HG03520 (cell line): ENCODE data around the gene XAF1.
"Not testable (repeated sequence)": the region's sequence is repeated elsewhere in the genome, so short reads cannot be mapped to it uniquely, and the experiment has no call there.

Source experiments
- ATAC-seq: cut with Tn5 transposase; IDR thresholded peaks from one replicate; pipeline ENCODE4 v1.9.1; 2021; ENCODE audit warnings: mild to moderate bottlenecking, moderate library complexity; ENCODE audit not compliant: unreplicated experiment

Gene XAF1

DNA sequence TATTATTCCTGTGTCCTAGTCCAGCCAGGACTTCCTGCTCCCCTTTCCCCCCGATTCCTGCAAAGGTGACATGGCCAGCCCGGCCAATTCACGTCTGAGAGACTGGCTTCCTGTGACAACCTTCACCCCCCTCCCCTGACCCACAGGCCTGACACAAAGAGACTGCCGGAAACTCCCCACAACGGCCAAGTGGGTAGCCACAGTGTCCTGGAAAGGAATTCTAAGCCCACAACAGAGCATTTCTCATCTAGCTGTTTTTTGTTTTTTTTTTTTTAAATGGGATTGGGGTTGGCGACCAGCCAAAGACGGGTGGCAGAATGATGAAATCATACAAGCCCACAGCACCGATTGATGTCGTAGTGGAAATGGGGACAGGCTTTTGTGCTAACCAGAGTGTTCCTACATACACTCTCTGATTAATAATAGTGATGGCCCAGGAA, 2.8 kb upstream of the XAF1 start:
- ATAC-seq = no peak

DNA sequence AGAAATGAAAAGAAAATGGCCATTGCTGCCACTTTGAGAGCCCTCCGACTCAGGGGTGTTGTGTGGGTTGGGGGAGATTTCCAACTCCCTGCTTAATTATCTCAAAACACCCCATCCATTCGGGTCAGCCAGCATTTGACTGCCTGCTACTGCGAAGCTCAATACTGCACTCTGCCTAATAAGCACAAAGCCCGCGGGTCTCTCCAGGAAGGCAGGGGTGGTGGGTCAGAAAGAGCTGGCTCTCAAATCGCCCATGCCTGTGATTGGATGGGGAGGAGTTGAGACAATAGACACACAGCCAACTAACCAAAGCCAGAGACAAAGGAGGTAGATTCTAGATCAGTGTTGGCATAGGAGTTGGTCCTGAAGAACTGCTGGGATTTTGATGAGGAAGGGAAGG, 2.3 kb upstream of the XAF1 start:
- ATAC-seq = no peak

DNA sequence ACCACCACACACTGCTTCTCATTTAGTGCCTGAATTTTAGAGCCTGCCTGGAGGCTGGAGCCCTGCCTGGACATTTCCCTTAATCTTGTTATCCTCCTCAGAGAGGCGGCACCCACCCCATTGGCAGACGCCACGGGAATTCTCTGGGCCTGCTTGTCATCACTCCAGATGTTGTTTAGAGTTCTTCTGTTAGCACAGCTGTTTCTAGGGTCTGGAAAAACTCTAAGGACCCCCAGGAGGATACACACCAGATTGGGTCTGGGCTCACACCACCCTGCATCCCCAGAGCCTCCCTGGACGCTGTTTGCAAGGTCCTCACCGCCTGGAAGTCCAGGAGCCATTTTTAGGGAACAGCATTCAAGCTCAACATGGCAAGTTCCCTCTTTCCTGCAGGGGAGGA, 565 bp upstream of the XAF1 start:
- no peak for ATAC-seq

DNA sequence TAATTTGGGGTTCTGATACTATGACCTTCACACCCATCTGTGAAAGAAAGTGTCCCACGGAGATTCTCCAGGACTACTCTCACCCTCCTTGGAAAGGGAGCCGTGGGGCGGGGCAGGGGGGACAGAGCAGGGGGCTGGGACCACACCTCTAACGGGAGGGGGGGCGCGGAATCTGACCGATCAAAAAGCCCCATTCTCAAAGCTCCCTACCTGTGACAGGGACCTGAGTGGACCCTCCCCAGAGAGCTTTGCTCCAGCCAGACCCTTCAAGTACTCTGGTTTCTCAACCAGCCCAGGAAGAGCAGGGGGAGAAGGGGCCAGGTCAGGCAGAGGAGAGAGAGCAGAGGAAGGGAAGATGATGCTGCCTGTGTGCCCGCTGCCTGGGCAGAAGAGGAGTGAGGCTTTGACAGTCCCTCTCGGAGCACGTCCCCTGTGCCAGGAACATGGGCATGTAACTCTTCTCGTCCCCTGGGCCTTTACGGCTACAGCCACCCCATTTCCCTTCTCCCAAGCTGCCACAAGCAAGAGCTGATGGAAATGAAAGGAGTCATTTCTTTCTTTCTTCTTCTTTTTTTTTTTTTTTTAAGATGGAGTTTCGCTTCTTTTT, 682 bp downstream of the XAF1 start:
- no peak for ATAC-seq

DNA sequence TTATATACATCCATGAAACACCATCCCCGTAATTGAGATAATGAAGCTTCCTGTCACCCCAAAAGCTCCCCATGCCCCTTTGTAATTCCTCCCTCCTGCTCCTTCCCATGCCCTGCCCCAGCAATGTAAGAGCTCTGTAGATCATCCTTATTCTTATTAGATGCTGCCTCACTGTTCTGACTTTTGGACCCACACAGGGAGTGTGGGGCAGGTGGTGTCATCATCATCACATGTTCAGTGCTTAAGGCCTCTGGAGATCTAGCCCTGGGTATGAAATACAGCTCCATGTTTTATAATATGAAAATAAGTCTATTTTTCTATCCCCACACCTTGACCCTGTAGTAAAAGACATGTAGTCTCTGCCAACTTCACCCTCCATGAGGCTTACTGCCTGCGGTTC, 1.9 kb downstream of the XAF1 start:
- no peak for ATAC-seq

DNA sequence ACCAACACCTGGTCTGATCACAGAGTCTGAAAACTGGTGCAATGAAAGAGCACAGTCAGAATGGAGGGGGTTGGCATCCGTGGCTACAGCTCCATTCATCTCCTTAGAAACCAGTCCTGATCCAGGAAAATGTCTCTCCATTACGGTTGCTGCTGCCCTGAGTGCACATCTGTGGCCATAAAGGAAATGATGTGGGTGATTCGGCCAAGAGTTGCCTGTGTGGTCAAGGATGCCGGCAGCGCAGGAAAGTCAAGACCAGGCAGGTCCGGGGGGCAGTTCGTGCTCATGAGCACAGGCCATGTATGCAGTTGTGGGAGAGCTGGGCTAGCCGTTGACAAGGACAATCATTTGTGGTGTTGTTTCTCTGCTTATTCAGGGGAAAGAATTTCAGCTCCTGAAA, 5.9 kb downstream of the XAF1 start:
- no peak for ATAC-seq

DNA sequence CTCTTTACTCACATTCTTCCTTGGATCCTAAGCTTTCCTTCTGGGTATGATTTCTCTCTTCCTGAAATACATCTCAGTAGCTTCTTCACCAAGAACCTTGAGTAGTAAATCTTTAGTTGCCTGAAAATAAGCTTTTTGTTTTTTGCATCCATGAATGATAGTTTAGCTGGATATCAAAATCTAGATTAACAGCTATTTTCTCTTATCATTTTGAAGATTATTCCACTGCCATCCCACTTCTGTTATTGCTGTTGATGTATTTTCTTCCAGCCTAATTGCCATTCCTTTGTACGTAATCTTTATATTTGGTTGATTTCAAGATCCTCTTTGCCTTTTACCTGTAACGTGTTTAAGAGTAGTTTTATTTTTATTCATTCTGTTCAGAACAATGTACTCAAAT, 12.6 kb downstream of the XAF1 start:
- no peak for ATAC-seq

DNA sequence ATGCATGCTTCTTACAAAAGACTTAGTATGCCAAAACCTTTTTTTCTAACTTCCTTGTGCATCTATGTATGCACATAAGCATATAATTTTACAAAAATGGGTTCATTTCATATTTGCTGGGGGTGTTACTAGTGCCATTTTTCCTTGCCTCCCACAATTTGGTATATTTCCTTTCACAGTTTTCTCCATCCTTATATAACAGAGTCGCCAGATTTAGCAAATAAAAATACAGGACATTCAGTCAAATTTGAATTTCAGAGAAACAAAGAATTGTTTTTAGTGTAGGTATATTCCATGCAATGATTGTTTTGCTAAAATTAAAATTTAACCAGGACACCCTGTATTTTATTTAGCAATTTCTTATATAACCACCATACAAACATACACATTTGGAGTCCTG, 16.2 kb downstream of the XAF1 start:
- ATAC-seq = no peak

DNA sequence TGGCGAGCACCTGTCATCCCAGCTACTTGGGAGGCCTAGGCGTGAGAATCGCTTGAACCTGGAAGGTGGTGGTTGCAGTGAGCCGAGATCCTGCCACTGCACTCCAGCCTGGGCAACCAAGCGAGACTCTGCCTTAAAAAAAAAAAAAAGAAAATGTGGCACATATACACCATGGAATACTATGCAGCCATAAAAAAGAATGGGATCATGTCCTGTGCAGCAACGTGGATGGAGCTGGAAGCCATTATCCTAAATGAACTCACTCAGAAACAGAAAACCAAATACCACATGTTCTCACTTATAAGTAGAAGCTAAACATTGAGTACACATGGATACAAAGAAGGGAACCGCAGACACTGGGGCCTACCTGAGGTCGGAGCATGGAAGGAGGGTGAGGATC, 19.1 kb downstream of the XAF1 start:
- not testable (repeated sequence) for ATAC-seq

DNA sequence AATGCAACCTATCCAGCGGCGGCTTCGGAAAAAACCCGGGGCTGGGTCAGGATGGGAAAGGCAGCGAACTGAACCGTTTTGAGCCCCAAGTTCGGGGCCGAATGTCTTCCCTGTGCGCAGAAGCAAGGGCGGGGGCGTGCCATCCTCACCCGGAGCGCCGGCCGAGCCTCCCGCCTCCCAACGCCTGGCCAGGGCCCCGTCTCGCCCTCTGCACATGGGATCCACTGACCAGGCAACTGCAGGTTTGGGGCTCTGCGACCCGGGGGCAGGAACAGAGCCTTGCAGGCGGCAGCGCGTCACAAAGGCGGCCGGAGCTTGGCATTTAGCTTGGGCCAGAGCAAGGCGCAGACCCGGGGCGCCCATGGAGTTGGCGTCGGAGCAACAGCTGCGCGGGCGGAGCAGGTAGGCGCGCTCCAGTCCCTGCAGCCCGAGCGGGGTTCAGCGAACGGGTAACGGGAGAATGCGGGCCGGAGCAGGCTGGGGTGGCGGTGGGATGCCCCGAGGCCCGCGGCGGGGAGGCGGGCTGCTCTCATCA, 20.1 kb downstream of the XAF1 start, which contains the start of gene FBXO39:
Gene FBXO39, plus strand, starts transcription at position 345 of the 535 bp plus-strand sequence. CDS start 3,654 bp downstream, outside the sequence.
- no peak for ATAC-seq

DNA sequence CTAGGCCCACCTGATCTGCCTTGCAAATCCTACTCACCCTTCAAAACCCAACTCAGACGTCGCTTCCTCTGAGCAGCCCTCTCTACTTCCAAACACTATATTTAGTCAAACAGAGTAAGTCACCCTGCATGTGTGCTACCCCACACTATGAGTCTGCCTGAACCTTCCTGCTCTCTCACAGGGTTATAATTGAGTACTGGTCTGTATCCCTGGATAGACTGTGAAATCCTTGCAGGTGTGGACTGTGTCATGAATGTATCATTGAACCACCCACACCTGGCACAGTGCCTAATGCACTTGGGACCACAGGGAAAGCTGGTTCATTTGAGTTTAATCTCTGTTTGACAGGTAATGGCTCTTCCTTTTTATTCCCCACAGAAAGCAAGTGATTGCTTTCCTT, 23.6 kb downstream of the XAF1 start:
- ATAC-seq = no peak

DNA sequence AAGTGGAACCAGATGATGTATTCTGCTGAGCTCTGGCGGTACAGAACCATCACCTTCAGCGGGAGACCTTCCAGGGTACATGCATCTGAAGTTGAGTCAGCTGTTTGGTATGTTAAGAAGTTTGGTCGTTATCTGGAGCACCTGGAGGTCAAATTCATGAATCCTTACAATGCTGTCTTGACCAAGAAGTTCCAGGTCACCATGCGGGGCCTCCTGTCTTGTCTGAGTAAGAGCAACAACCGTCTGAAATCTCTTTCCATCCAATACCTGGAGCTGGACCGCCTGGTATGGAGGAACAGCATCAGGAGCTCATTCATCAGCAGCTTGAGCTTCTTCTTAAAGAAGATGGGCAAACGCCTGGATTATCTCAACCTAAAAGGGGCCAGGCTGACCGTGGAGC, 24.2 kb downstream of the XAF1 start:
- ATAC-seq = no peak

DNA sequence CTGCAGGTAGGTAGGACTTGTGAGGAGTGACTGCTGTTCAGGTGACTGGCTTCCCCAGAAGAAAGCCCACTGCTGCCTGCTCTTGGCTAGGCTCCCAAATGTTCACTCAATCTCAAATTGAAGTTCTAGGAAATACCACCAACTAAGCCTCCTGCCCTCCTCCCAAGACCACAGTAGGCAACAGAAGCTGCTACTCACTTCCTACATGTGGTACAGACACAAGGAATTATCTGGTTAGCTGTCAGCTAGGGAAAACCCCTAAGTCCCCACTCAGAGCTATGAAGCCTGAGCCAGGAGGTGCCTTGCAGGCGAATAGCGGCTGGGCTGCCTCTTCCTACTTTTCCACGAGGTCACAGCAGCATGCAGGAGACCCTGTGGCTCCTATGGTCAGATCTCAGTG, 25.0 kb downstream of the XAF1 start:
- ATAC-seq = no peak

DNA sequence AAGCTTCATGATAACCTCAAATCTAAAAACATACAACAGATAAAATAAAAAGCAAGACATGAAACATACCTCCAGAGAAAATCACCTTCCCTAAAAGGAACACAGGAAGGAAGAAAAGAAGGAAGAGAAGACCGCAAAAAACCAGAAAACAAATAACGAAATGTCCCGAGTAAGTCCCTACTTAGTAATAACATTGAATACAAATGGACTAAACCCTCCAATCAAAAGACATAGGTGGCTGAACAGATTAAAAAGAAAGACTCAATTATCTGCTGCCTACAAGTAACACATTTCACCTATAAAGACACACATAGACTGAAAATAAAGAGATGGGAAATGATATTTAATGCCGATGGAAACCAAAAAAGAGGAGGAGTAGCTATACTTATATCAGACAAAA, 26.4 kb downstream of the XAF1 start:
- no peak for ATAC-seq

DNA sequence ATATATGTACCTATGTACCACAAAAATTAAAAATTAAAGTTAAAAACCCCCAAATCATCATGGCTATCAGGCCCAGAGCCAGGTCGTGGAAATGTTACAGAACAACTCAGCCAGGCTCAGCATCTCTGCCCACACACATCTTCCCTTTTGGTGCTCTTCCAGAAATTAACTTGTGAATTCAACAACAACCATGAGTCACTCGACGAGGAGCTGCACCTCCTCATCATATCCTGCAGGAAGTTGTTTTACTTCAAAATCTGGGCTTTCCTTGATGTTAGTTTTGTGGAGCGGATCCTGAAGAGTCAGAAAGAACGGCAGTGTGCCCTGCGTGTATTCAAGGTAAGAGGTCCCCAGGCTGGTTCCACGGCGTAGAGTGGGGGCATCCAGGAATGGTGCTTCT, 30.8 kb downstream of the XAF1 start:
- ATAC-seq = no peak

DNA sequence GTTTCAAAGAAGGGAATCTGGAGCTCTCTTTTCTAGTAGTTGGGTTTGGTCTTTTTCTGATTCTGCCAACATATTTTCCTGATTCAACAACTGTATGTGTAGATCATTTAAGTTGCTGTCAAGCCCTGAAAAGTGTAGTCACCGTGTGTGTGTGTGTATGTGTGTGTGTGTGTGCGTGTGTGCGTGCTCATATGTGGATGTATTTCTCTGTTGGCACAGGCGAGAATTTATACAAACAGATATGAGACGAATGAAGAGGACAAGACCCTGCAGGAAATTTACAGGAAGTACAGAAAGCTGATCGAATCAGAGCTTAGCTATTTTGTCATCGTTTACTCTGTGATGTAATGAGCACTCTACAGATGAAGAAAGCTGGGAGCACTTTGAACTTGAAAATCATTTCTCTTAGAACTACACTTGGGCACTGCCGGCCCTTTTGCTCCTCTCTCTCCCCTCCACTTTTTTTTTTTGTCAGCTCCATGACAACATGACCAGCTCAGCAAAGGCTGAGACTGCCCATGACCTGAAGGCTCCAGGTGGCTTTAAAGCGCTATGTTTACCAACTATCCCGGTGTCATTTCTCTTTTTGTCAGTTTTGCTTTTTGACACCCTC, 31.3 kb downstream of the XAF1 start:
- no peak for ATAC-seq

DNA sequence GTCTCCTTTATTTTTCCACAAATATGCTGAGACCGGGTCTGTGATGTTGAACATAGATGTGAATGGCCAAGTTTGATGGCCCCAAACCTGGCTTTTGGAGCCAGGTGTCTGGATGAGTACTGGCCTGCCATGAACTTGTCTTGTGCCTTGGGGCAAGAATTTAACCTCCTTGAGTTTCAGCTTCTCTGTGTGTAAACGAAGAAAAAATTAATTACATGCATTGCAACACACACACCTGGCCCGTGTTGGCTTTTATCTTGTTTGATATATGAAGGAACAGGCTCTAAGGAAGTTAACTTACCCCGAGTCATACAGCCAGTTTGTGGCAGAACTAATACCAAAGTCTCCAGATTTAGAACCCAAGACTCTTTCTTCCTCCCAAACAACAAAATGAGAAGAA, 33.3 kb downstream of the XAF1 start:
- ATAC-seq = no peak

DNA sequence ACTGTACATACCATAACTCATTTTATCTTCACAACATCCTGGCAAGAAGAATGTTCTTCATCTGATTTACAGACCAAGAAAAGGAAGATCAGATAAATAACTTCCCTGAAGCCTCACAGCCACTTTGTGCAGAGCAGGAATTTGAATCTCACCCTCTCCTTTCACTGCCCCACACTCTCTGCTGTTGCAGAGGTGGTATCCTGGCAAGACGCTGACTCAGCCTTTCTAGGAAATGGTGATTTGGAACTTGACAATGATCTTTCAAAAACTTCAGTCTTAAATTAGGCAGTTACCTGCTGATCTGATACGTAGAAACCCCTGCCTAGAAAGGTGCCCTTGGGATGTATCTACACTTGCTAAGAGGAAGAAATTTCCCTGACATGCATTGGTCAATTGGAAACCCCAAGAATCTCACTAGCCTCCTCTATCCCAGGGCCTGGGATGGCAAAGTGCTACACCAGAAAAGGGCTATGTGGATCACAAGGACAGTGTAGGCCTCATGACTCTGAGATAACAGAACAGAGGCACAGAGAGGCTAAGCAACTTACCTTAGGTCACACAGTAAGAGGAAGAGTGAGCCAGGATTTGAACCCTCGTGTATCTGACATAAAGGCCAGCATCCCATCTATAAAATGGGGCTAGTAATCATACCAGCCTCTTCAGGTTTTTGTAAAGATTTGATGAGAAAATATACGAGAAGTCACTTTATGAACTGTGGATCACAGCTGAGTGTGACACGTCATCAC, 38.1 kb downstream of the XAF1 start:
- no peak for ATAC-seq

DNA sequence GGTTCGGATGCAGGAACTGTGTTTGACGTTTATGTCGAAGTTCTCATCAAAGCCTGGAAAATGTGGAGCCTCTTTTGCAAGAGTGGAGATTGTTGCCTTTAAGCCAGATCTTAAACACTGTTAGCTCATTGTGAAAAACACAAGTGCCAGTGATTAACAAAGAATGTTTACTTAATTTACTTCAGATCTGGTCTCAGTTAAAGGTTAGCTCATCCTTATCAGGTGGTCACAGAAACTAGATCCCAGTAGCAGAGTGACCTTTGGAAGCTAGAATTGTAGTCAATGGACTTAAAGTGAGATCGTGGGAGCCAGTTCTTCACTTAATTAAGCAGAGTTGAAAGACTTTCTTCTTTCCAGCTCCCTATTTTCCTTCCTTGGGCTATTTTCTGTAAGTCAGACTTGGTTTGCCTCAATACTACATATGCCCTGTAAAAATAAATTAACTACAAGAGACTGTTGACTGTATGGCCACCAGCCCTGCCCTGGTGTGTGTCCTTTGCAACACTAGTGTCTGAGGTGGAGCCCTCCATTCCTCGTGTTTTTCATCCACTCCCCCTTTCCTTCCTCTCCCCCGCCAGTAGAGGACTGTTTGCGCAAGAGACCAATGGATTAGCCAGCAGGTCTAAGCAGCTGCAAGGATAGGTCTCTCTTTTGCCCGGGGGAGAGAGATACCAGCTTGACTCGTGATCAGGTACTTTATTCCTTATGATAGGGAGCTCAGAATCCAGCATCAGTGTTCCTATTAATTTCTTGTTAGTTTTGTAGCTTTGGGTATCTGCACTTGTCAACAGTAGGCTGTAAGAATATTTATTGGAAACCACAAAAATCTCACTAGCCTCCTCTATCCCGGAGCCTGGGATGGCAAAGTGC, 40.4 kb downstream of the XAF1 start:
- no peak for ATAC-seq

DNA sequence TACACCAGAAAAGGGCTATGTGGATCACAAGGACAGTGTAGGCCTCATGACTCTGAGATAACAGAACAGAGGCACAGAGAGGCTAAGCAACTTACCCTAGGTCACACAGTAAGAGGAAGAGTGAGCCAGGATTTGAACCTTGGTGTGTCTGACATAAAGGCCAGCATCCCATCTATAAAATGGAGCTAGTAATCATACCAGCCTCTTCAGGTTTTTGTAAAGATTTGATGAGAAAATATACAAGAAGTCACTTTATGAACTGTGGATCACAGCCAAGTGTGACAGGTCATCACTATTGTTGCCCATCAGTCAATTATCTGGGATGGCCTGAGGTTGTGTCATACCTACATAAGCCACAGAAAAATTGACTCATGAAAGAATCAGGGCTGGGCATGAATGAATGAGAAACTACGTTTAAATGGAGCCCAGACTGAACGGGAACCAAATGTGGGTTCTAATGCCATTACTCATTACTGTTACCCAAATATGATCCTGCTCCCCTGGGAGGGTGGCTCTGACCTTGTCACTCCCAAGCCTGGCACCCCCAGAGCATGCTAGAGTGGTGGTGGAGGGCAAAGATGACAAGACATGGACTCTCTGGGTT, 41.1 kb downstream of the XAF1 start:
- ATAC-seq = no peak
